ENCODE data around the gene USH2A.

USH2A gene

GRCh38 chr1:216459651-216460207 lies 36.5 kb upstream of the USH2A start (continued):
- TF ChIP-seq MEIS1 (CRISPR knock-in tag; IDR thresholded peaks at IDR 0.05; ENCODE audit: borderline replicate concordance) (no peak), OSR2 (tag by site-specific recombination; IDR thresholded peaks at IDR 0.05) (no peak), PRDM1 (tag by site-specific recombination; IDR thresholded peaks at IDR 0.05) (no peak), PRDM10 (tag by site-specific recombination; IDR thresholded peaks at IDR 0.05) (no peak), PRDM2 (tag by site-specific recombination; IDR thresholded peaks at IDR 0.05; ENCODE audit: borderline replicate concordance) (no peak), AEBP2 (tag by site-specific recombination; IDR thresholded peaks at IDR 0.05; ENCODE audit: borderline replicate concordance) (no peak), ZIC2 (tag by site-specific recombination; IDR thresholded peaks at IDR 0.05) (no peak), ZNF677 (tag by site-specific recombination; IDR thresholded peaks at IDR 0.05) (no peak), ZNF2 (tag by site-specific recombination; IDR thresholded peaks at IDR 0.05) (no peak), YY2 (tag by site-specific recombination; IDR thresholded peaks at IDR 0.05) (no peak), TRIM28 (IDR thresholded peaks at IDR 0.05; ENCODE audit: borderline replicate concordance, low read length) (no peak)

GRCh38 chr1:216458812-216459211 lies 35.6 kb upstream of the USH2A start:
- Histone ChIP-seq H3K9me3 (ENCODE audit: control insufficient read depth, insufficient read depth, low read depth, low read length) (no peaks in the 10 kb centered on the region), H3K4me1 (ENCODE audit: control insufficient read depth, insufficient read depth, low read length) (no peaks in the 10 kb centered on the region), H3K36me3 (ENCODE audit: control insufficient read depth in 2 of 2, insufficient read depth in 1 of 2, low read length in 2 of 2) (no peaks in the 10 kb centered on the region), H3K27ac (ENCODE audit: extremely low read depth, low read depth, low read length) (no peak overlapping the region), H3K4me3 (ENCODE audit: low read depth, low read length) (no peak overlapping the region)
- CTCF ChIA-PET, result interaction anchor here (0.6 kb wide), 1 partner anchor 407 kb away, joined by 3 read pairs; no protein-coding TSS in a partner anchor
- POLR2A ChIA-PET, result no interaction called here
- TF ChIP-seq SALL2 (tag by site-specific recombination; IDR thresholded peaks at IDR 0.05; ENCODE audit: borderline replicate concordance) (no peak), ZNF791 (tag by site-specific recombination; IDR thresholded peaks at IDR 0.05) (no peak), ZXDB (tag by site-specific recombination; IDR thresholded peaks at IDR 0.05) (no peak), ZNF221 (tag by site-specific recombination; IDR thresholded peaks at IDR 0.05; ENCODE audit: borderline replicate concordance) (no peak), REST (tag by site-specific recombination; IDR thresholded peaks at IDR 0.05) (no peak), MYNN (tag by site-specific recombination; IDR thresholded peaks at IDR 0.05; ENCODE audit: borderline replicate concordance) (no peak), ZNF37A (tag by site-specific recombination; IDR thresholded peaks at IDR 0.05) (no peak), ZNF610 (tag by site-specific recombination; IDR thresholded peaks at IDR 0.05; ENCODE audit: borderline replicate concordance) (no peak)
- TF ChIP-seq, protein P1, sequence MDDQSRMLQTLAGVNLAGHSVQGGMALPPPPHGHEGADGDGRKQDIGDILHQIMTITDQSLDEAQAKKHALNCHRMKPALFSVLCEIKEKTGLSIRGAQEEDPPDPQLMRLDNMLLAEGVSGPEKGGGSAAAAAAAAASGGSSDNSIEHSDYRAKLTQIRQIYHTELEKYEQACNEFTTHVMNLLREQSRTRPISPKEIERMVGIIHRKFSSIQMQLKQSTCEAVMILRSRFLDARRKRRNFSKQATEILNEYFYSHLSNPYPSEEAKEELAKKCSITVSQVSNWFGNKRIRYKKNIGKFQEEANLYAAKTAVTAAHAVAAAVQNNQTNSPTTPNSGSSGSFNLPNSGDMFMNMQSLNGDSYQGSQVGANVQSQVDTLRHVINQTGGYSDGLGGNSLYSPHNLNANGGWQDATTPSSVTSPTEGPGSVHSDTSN (CRISPR knock-in tag; IDR thresholded peaks at IDR 0.05), result no peak

Measured in HEK293 (cell line).